Body of pancreas (tissue), 4 donors: ENCODE measurements around the gene PDZD4. TPM values are rescaled to one million over a fixed set of nuclear protein-coding genes. Genes with fewer than 3 reads are reported as not detected.

Experiments
- ATAC-seq: fragments of 150-250 bp; one replicate; pipeline ENCODE4 v1.9.1; 2016
- DNase-seq, 4 donors: peaks; one replicate each; pipeline ENCODE4 v3.0.0-alpha.2; 2019
- H3K27ac ChIP-seq, 4 donors: fragments of 200-600 bp; sonication (generic); 1 replicate in 3 of 4; 2 replicates in 1 of 4; pipeline versions ENCODE4 v1.5.1 to v1.6.1; 2016 to 2019; ENCODE audit warnings: mild to moderate bottlenecking in 1 of 4, mixed read lengths in 1 of 4, moderate library complexity in 1 of 4
- H3K27me3 ChIP-seq, 2 donors: fragments of 200-600 bp; sonication (generic); one replicate each; pipeline ENCODE4 v1.6.0; 2016; ENCODE audit warnings: mild to moderate bottlenecking in 1 of 2
- H3K36me3 ChIP-seq, 2 donors: fragments of 200-600 bp; sonication (generic); replicated peaks in 1 of 2; 2 replicates each; pipeline ENCODE4 v1.5.1; 2016; ENCODE audit warnings: low read depth in 2 of 2; ENCODE audit not compliant: insufficient read depth in 1 of 2
- H3K4me1 ChIP-seq: fragments of 200-600 bp; sonication (generic); one replicate; pipeline ENCODE4 v1.6.0; 2016
- H3K4me3 ChIP-seq, 2 donors: fragments of 200-600 bp; sonication (generic); 1 replicate in 1 of 2; 2 replicates in 1 of 2; pipeline ENCODE4 v1.5.1; 2016 to 2019
- H3K9me3 ChIP-seq, 3 donors: fragments of 200-600 bp; sonication (generic); 1 replicate in 2 of 3; 2 replicates in 1 of 3; pipeline ENCODE4 v1.5.1; 2016
- CTCF ChIP-seq, 7 experiments: fragments of 450-650 bp in 4 of 7; fragments of 200-600 bp in 3 of 7; sonication (generic) in 3 of 7; IDR thresholded peaks; one replicate each; pipeline ENCODE4 v1.5.1; 2016 to 2019; ENCODE audit warnings: antibody characterized with exemption in 7 of 7
- POLR2A ChIP-seq, 3 donors: fragments of 450-650 bp; IDR thresholded peaks; one replicate each; pipeline ENCODE4 v1.6.1; 2016; ENCODE audit warnings: antibody characterized with exemption in 3 of 3, mild to moderate bottlenecking in 2 of 3
- WGBS, 2 donors: methylation state at CpG; one replicate each; pipeline ENCODE4 v1.1.5; 2017; 5-methylcytosine and 5-hydroxymethylcytosine counted together
- intact Hi-C: fragments of 100-400 bp; cut with DNase I; formaldehyde crosslinking; loops from one replicate; pipeline ENCODE4 v1.15.1; 2023
- total RNA-seq, 2 donors: library from RNA; depleted of rRNA; stranded (reverse); fragments of >200 nt; gene quantifications; one replicate each; pipeline ENCODE4 v1.1.0, GENCODE V29; 2016

Gene PDZD4
- total RNA-seq, 2 donors from 2014 or later: 1.6 to 2.6 TPM

GRCh38 chrX:153794897-153795816 lies 35.2 kb downstream of the PDZD4 start:
- no peak for TF ChIP-seq CTCF (IDR thresholded peaks at IDR 0.05)
- no peak for TF ChIP-seq POLR2A (IDR thresholded peaks at IDR 0.05)
- peak in 1 of 4 donors; percentile 20 for DNase-seq
- H3K4me1 ChIP-seq: peaks cover 51% of the 10 kb centered on the region
- WGBS, 2 donors: 3 to 5% methylated on average over 7 to 46 of the region's 47 CpGs
- no peak for ATAC-seq
- H3K36me3 ChIP-seq: no peaks in the 10 kb centered on the region
- no peaks in the 10 kb centered on the region for H3K27me3 ChIP-seq
- H3K4me3 ChIP-seq: peak overlapping the region; percentile 43 to 46
- intact Hi-C loops: no loop called here
- H3K27ac ChIP-seq: peak overlapping the region; percentile 49 to 96 (median 82)
- no peaks in the 10 kb centered on the region for H3K9me3 ChIP-seq

DNA sequence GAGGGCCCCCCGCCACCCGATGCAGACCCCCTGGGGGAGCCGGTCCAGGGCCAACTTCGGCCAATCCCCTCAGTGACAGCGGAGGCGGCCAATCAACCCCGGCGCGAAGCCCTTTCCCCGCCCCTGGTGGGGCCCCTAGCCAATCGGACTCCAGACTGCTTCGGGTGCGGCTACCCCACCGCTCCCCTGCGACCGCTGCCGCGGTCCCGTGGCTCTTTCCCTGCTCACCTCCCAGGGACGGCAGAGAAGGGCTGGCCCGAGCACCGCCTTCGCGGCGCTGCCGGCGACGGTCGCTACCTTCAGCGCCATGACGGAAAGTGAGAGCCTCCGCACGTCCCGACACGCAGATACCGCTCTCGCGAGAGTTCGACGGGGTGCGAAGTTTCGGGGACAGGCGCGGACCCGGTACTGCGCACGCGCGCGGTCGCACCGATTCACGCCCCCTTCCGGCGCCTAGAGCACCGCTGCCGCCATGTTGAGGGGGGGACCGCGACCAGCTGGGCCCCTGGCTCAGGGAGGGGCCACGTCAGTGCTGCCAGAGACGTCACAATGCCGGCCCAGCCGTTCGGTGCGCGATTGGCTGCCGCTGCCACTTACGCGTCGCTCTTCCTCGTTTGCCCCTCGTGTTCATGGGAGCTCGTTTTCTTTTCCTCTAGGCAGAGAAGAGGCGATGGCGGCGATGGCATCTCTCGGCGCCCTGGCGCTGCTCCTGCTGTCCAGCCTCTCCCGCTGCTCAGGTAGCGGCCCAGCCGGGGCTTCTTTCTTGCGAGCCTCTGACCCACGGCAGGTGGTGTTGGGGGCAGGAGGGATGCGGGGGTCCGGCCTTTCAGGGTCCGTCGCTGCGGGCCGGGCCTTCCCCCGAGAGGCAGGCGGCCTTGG lies 36.1 kb downstream of the PDZD4 start, which contains the start of the genes IDH3G and SSR4:
Gene IDH3G, minus strand, starts transcription at position 358 of the 879 bp plus-strand sequence. Its CDS starts 49 bp downstream, at position 309.
Gene SSR4, plus strand, starts transcription at position 651 of the 879 bp plus-strand sequence. Its CDS starts 20 bp downstream, at position 671.
- Histone ChIP-seq H3K9me3 (no peaks in the 10 kb centered on the region), H3K4me3 (peak within 1 kb of the TSS; percentile 45 to 46), H3K27me3 (no peaks in the 10 kb centered on the region), H3K27ac (peak within 1 kb of the TSS; percentile 68 to 96 (median 93)), H3K36me3 (no peaks in the 10 kb centered on the region), H3K4me1 (peaks cover 47% of the 10 kb centered on the region)
- 0 to 1% methylated on average over 2 to 30 of the region's 92 CpGs for WGBS, 2 donors
- DNase-seq: peak; percentile 92 to 94 (median 93)
- ATAC-seq: peak; percentile 94
- TF ChIP-seq POLR2A (IDR thresholded peaks at IDR 0.05) (peak; percentile 43 to 76 (median 75)), CTCF (IDR thresholded peaks at IDR 0.05) (peak in 5 of 7 experiments; percentile 7 to 55 (median 31))
- intact Hi-C loops: no loop called here

DNA sequence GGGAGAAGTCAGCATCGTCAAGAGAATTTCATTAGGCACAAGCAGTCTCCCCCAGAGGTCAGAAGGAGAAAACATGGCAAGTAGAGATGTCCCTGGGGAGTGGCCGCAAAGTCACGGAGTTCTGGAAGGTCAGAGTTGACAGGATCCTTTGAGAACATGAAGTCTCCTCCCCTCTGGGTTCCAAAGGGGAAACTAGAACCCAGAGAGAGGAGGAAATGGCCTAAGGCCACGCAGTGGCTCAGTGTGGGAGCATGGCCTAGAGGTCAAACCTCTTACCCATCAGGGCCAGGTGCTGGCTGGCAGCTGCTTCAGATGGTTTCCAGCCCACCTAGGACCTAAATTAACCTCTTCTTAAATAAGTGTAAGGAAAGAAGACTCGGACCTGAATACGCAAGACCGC lies 37.1 kb downstream of the PDZD4 start:
- no peaks in the 10 kb centered on the region for H3K36me3 ChIP-seq
- ATAC-seq: no peak
- H3K27me3 ChIP-seq: no peaks in the 10 kb centered on the region
- intact Hi-C loops: no loop called here
- 6 to 24% methylated on average over 4 to 7 of the region's 7 CpGs for WGBS, 2 donors
- DNase-seq: peak in 1 of 4 donors; percentile 8
- peaks cover 39% of the 10 kb centered on the region for H3K4me1 ChIP-seq
- H3K9me3 ChIP-seq: no peaks in the 10 kb centered on the region
- H3K4me3 ChIP-seq: peak overlapping the region; percentile 20 to 45
- TF ChIP-seq CTCF (IDR thresholded peaks at IDR 0.05) (no peak), POLR2A (IDR thresholded peaks at IDR 0.05) (no peak)
- peak overlapping the region; percentile 68 to 96 (median 93) for H3K27ac ChIP-seq

DNA sequence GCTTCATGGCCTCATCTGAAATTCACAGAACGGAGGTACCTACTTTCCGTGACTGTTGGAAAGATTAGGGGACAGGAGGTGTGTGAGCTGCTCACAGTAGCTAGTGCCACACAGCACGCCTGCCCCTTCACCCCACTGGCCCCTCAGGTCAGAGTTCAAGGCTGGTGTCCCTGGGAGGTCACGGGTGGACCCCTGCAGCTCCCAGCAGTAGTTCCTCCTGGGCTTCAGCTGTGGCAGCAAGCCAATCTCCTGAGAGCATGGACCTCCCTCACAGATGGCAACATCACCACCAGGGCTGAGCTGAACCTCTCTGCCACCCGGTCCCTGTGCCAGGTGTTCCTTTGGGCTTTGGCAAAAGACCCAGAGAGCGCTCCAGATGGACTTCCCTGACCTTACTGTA lies 38.0 kb downstream of the PDZD4 start:
- Histone ChIP-seq H3K36me3 (no peaks in the 10 kb centered on the region), H3K4me3 (no peak overlapping the region), H3K27me3 (no peaks in the 10 kb centered on the region), H3K27ac (no peak overlapping the region), H3K4me1 (peaks cover 37% of the 10 kb centered on the region), H3K9me3 (no peaks in the 10 kb centered on the region)
- TF ChIP-seq POLR2A (IDR thresholded peaks at IDR 0.05) (no peak), CTCF (IDR thresholded peaks at IDR 0.05) (no peak)
- intact Hi-C loops: no loop called here
- 90% methylated on average over 5 of the region's 6 CpGs; no CpG with 5 or more reads in 1 of the 2 donors for WGBS, 2 donors
- ATAC-seq: no peak
- DNase-seq: no peak
